ENCODE data around the gene LMAN1L.
A peak's percentile ranks its signal among the peaks of the same experiment; 100 is the strongest.

LMAN1L gene

GRCh38 chr15:74843445-74843828 is 30.8 kb downstream of the LMAN1L start:
- Histone ChIP-seq H3K4me2 (ENCODE audit: low read length) (peak overlapping the region; percentile 78), H3K4me1 (ENCODE audit: low read length) (peaks cover 29% of the 10 kb centered on the region), H3K9ac (ENCODE audit: low read length) (peak overlapping the region; percentile 85), H3K79me2 (ENCODE audit: low read length) (peaks cover 13% of the 10 kb centered on the region), H2AFZ (ENCODE audit: low read depth, low read length) (no peak overlapping the region), H4K20me1 (ENCODE audit: insufficient read depth, low read length) (no peaks in the 10 kb centered on the region), H3K27me3 (ENCODE audit: low read depth, low read length) (no peaks in the 10 kb centered on the region), H3K36me3 (replicated peaks; ENCODE audit: low read depth, low read length) (peaks cover 52% of the 10 kb centered on the region), H3K9me3 (ENCODE audit: insufficient read depth, low read length) (no peaks in the 10 kb centered on the region), H3K27ac (ENCODE audit: low read length) (peak overlapping the region; percentile 79), H3K4me3 (ENCODE audit: low read length) (peak overlapping the region; percentile 82)
- TF ChIP-seq CTCF (IDR thresholded peaks at IDR 0.05; ENCODE audit: low read depth, low read length), result no peak
- no peak for TF ChIP-seq EZH2phosphoT487 (IDR thresholded peaks at IDR 0.05; ENCODE audit: low read depth)

GRCh38 chr15:74843891-74844299 is 31.3 kb downstream of the LMAN1L start:
- Histone ChIP-seq H3K4me1 (ENCODE audit: low read length) (peaks cover 29% of the 10 kb centered on the region), H3K27me3 (ENCODE audit: low read depth, low read length) (no peaks in the 10 kb centered on the region), H2AFZ (ENCODE audit: low read depth, low read length) (no peak overlapping the region), H3K79me2 (ENCODE audit: low read length) (peaks cover 13% of the 10 kb centered on the region), H3K9ac (ENCODE audit: low read length) (peak overlapping the region; percentile 85), H3K4me3 (ENCODE audit: low read length) (peak overlapping the region; percentile 82), H3K36me3 (replicated peaks; ENCODE audit: low read depth, low read length) (peaks cover 53% of the 10 kb centered on the region), H4K20me1 (ENCODE audit: insufficient read depth, low read length) (no peaks in the 10 kb centered on the region), H3K9me3 (ENCODE audit: insufficient read depth, low read length) (no peaks in the 10 kb centered on the region), H3K4me2 (ENCODE audit: low read length) (peak overlapping the region; percentile 78), H3K27ac (ENCODE audit: low read length) (peak overlapping the region; percentile 79)
- TF ChIP-seq CTCF (IDR thresholded peaks at IDR 0.05; ENCODE audit: low read depth, low read length) (no peak), EZH2phosphoT487 (IDR thresholded peaks at IDR 0.05; ENCODE audit: low read depth) (no peak)

GRCh38 chr15:74844319-74845207 is 31.9 kb downstream of the LMAN1L start:
- no peak for TF ChIP-seq CTCF (IDR thresholded peaks at IDR 0.05; ENCODE audit: low read depth, low read length)
- no peak for TF ChIP-seq EZH2phosphoT487 (IDR thresholded peaks at IDR 0.05; ENCODE audit: low read depth)
- peak overlapping the region; percentile 78 for H3K4me2 ChIP-seq (ENCODE audit: low read length)
- 0 out of 2 replicates have a peak overlapping the region, but pooled peaks have one; percentile 82 for H3K4me3 ChIP-seq (ENCODE audit: low read length)
- H3K4me1 ChIP-seq (ENCODE audit: low read length), result peaks cover 30% of the 10 kb centered on the region
- no peaks in the 10 kb centered on the region for H4K20me1 ChIP-seq (ENCODE audit: insufficient read depth, low read length)
- H3K9me3 ChIP-seq (ENCODE audit: insufficient read depth, low read length), result no peaks in the 10 kb centered on the region
- peak overlapping the region; percentile 79 for H3K27ac ChIP-seq (ENCODE audit: low read length)
- no peaks in the 10 kb centered on the region for H3K27me3 ChIP-seq (ENCODE audit: low read depth, low read length)
- peaks cover 13% of the 10 kb centered on the region for H3K79me2 ChIP-seq (ENCODE audit: low read length)
- no peak overlapping the region for H2AFZ ChIP-seq (ENCODE audit: low read depth, low read length)
- peaks cover 50% of the 10 kb centered on the region for H3K36me3 ChIP-seq (replicated peaks; ENCODE audit: low read depth, low read length)
- no peak overlapping the region; the same call in 1 of the 2 replicates for H3K9ac ChIP-seq (ENCODE audit: low read length)

- H3K27ac ChIP-seq (ENCODE audit: low read length), result peak overlapping the region; percentile 79
- no peak overlapping the region for H2AFZ ChIP-seq (ENCODE audit: low read depth, low read length)
- no peak overlapping the region for H3K4me2 ChIP-seq (ENCODE audit: low read length)
- no peaks in the 10 kb centered on the region for H3K9me3 ChIP-seq (ENCODE audit: insufficient read depth, low read length)
- no peaks in the 10 kb centered on the region for H4K20me1 ChIP-seq (ENCODE audit: insufficient read depth, low read length)
- H3K9ac ChIP-seq (ENCODE audit: low read length), result no peak overlapping the region
- H3K79me2 ChIP-seq (ENCODE audit: low read length), result peaks cover 19% of the 10 kb centered on the region
- peaks cover 36% of the 10 kb centered on the region for H3K4me1 ChIP-seq (ENCODE audit: low read length)
- TF ChIP-seq EZH2phosphoT487 (IDR thresholded peaks at IDR 0.05; ENCODE audit: low read depth) (no peak), CTCF (IDR thresholded peaks at IDR 0.05; ENCODE audit: low read depth, low read length) (no peak; the same call in 1 of the 2 replicates)
- H3K36me3 ChIP-seq (replicated peaks; ENCODE audit: low read depth, low read length), result peaks cover 52% of the 10 kb centered on the region
- no peaks in the 10 kb centered on the region for H3K27me3 ChIP-seq (ENCODE audit: low read depth, low read length)
- no peak overlapping the region for H3K4me3 ChIP-seq (ENCODE audit: low read length)
Measured at GRCh38 chr15:74845208-74845568, 32.6 kb downstream of the LMAN1L start.

Measured in OCI-LY3 (cell line).